HEK293 (cell line): ENCODE results near the gene ARL2BP.

ENCODE experiments used
- CTCF ChIP-seq: fragments of 450-650 bp; formaldehyde crosslinking; IDR thresholded peaks from 2 replicates; pipeline ENCODE4 v1.5.1; 2016; ENCODE audit warnings: missing biosample characterization, missing genetic modification characterization
- GLI4 ChIP-seq: fragments of 450-650 bp; formaldehyde crosslinking; IDR thresholded peaks from 2 replicates; pipeline ENCODE4 v1.5.1; 2016; ENCODE audit warnings: missing biosample characterization, missing genetic modification characterization
- MZF1 ChIP-seq: fragments of 450-650 bp; formaldehyde crosslinking; IDR thresholded peaks from 2 replicates; pipeline ENCODE4 v1.5.1; 2017; ENCODE audit warnings: missing biosample characterization, missing genetic modification characterization, borderline replicate concordance
- ZBTB1 ChIP-seq: fragments of 450-650 bp; formaldehyde crosslinking; IDR thresholded peaks from 2 replicates; pipeline ENCODE4 v1.5.1; 2016; ENCODE audit warnings: missing biosample characterization, missing genetic modification characterization
- ZBTB17 ChIP-seq: fragments of 450-650 bp; formaldehyde crosslinking; IDR thresholded peaks from 2 replicates; pipeline ENCODE4 v1.5.1; 2016; ENCODE audit warnings: missing biosample characterization, missing genetic modification characterization
- ZFHX2 ChIP-seq: fragments of 450-650 bp; formaldehyde crosslinking; conservative IDR thresholded peaks from 2 replicates; pipeline ENCODE4 v1.5.1; 2016; ENCODE audit warnings: missing biosample characterization, missing genetic modification characterization
- ZNF121 ChIP-seq: fragments of 450-650 bp; formaldehyde crosslinking; IDR thresholded peaks from 2 replicates; pipeline ENCODE4 v1.5.1; 2016; ENCODE audit warnings: missing biosample characterization, missing genetic modification characterization
- ZNF140 ChIP-seq: fragments of 450-650 bp; formaldehyde crosslinking; IDR thresholded peaks from 2 replicates; pipeline ENCODE4 v1.5.1; 2016; ENCODE audit warnings: missing biosample characterization, missing genetic modification characterization
- ZNF157 ChIP-seq: fragments of 450-650 bp; formaldehyde crosslinking; IDR thresholded peaks from 2 replicates; pipeline ENCODE4 v1.5.1; 2016; ENCODE audit warnings: missing biosample characterization, missing genetic modification characterization
- ZNF16 ChIP-seq: fragments of 450-650 bp; formaldehyde crosslinking; IDR thresholded peaks from 2 replicates; pipeline ENCODE4 v1.5.1; 2016; ENCODE audit warnings: low read depth, missing biosample characterization, missing genetic modification characterization
- ZNF211 ChIP-seq: fragments of 450-650 bp; formaldehyde crosslinking; IDR thresholded peaks from 2 replicates; pipeline ENCODE4 v1.5.1; 2016; ENCODE audit warnings: low read depth, missing biosample characterization, missing genetic modification characterization
- ZNF23 ChIP-seq: fragments of 450-650 bp; formaldehyde crosslinking; IDR thresholded peaks from 2 replicates; pipeline ENCODE4 v1.5.1; 2016; ENCODE audit warnings: missing biosample characterization, missing genetic modification characterization, borderline replicate concordance
- ZNF37A ChIP-seq: fragments of 450-650 bp; IDR thresholded peaks from 2 replicates; pipeline ENCODE4 v1.5.1; 2018; ENCODE audit warnings: missing biosample characterization, missing genetic modification characterization
- ZNF473 ChIP-seq: fragments of 450-650 bp; formaldehyde crosslinking; IDR thresholded peaks from 2 replicates; pipeline ENCODE4 v1.5.1; 2017; ENCODE audit warnings: missing biosample characterization, missing genetic modification characterization
- ZNF600 ChIP-seq: fragments of 450-650 bp; formaldehyde crosslinking; IDR thresholded peaks from 2 replicates; pipeline ENCODE4 v1.5.1; 2016; ENCODE audit warnings: missing biosample characterization, missing genetic modification characterization
- ZNF610 ChIP-seq: fragments of 450-650 bp; formaldehyde crosslinking; IDR thresholded peaks from 2 replicates; pipeline ENCODE4 v1.5.1; 2016; ENCODE audit warnings: missing biosample characterization, missing genetic modification characterization, borderline replicate concordance
- ZNF664 ChIP-seq: fragments of 450-650 bp; formaldehyde crosslinking; IDR thresholded peaks from 2 replicates; pipeline ENCODE4 v1.5.1; 2016; ENCODE audit warnings: missing biosample characterization, missing genetic modification characterization
- ZNF785 ChIP-seq: fragments of 450-650 bp; formaldehyde crosslinking; IDR thresholded peaks from 2 replicates; pipeline ENCODE4 v1.5.1; 2016; ENCODE audit warnings: missing biosample characterization, missing genetic modification characterization
- ZSCAN23 ChIP-seq: fragments of 450-650 bp; formaldehyde crosslinking; IDR thresholded peaks from 2 replicates; pipeline ENCODE4 v1.5.1; 2016; ENCODE audit warnings: missing biosample characterization, missing genetic modification characterization
- ZSCAN30 ChIP-seq: fragments of 450-650 bp; IDR thresholded peaks from 2 replicates; pipeline ENCODE4 v1.5.1; 2018; ENCODE audit warnings: missing biosample characterization, mild to moderate bottlenecking, missing genetic modification characterization, moderate library complexity
- ZSCAN5A ChIP-seq: fragments of 450-650 bp; formaldehyde crosslinking; IDR thresholded peaks from 2 replicates; pipeline ENCODE4 v1.5.1; 2016; ENCODE audit warnings: missing biosample characterization, missing genetic modification characterization
- TF ChIP-seq, protein P1 (sequence below): fragments of 450-650 bp; formaldehyde crosslinking; IDR thresholded peaks from 2 replicates; pipeline ENCODE4 v1.5.1; 2017; ENCODE audit warnings: missing biosample characterization, missing genetic modification characterization
- TF ChIP-seq, protein P2 (sequence below): fragments of 450-650 bp; formaldehyde crosslinking; IDR thresholded peaks from 2 replicates; pipeline ENCODE4 v1.5.1; 2016; ENCODE audit warnings: missing biosample characterization, missing genetic modification characterization
- TF ChIP-seq, protein P3 (sequence below): fragments of 450-650 bp; formaldehyde crosslinking; IDR thresholded peaks from 2 replicates; pipeline ENCODE4 v1.5.1; 2016; ENCODE audit warnings: missing biosample characterization, missing genetic modification characterization

ARL2BP gene

GRCh38 chr16:57244767-57245471 lies at the start of gene ARL2BP (continued):
- TF ChIP-seq MZF1 (tag by site-specific recombination) = no peak; the same call in 1 of the 2 replicates
- TF ChIP-seq ZNF211 (tag by site-specific recombination) = no peak
- TF ChIP-seq ZNF600 (tag by site-specific recombination) = peak; percentile 92
- no peak for TF ChIP-seq ZNF157 (tag by site-specific recombination)
- TF ChIP-seq, protein P1, sequence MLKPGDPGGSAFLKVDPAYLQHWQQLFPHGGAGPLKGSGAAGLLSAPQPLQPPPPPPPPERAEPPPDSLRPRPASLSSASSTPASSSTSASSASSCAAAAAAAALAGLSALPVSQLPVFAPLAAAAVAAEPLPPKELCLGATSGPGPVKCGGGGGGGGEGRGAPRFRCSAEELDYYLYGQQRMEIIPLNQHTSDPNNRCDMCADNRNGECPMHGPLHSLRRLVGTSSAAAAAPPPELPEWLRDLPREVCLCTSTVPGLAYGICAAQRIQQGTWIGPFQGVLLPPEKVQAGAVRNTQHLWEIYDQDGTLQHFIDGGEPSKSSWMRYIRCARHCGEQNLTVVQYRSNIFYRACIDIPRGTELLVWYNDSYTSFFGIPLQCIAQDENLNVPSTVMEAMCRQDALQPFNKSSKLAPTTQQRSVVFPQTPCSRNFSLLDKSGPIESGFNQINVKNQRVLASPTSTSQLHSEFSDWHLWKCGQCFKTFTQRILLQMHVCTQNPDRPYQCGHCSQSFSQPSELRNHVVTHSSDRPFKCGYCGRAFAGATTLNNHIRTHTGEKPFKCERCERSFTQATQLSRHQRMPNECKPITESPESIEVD (tag by site-specific recombination) = no peak
- TF ChIP-seq ZNF140 = no peak
- no peak; the same call in 1 of the 2 replicates for TF ChIP-seq ZFHX2
- no peak for TF ChIP-seq ZNF16 (tag by site-specific recombination)
- peak; percentile 78 for TF ChIP-seq ZBTB17 (tag by site-specific recombination)
- peak; percentile 79 for TF ChIP-seq ZNF664 (tag by site-specific recombination)
- TF ChIP-seq ZNF121 (tag by site-specific recombination) = no peak
- TF ChIP-seq, protein P2, sequence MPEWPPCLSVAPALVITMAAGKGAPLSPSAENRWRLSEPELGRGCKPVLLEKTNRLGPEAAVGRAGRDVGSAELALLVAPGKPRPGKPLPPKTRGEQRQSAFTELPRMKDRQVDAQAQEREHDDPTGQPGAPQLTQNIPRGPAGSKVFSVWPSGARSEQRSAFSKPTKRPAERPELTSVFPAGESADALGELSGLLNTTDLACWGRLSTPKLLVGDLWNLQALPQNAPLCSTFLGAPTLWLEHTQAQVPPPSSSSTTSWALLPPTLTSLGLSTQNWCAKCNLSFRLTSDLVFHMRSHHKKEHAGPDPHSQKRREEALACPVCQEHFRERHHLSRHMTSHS (tag by site-specific recombination) = no peak
- TF ChIP-seq ZNF785 (tag by site-specific recombination) = no peak
- no peak for TF ChIP-seq ZNF473 (tag by site-specific recombination)
- TF ChIP-seq CTCF (tag by site-specific recombination) = peak; percentile 84
- no peak for TF ChIP-seq ZBTB1 (tag by site-specific recombination)
- no peak for TF ChIP-seq ZSCAN5A
- peak; percentile 38; the same call in 1 of the 2 replicates for TF ChIP-seq ZSCAN30 (tag by site-specific recombination)
- no peak for TF ChIP-seq ZNF23 (tag by site-specific recombination)
- TF ChIP-seq ZNF610 (tag by site-specific recombination) = no peak
- no peak for TF ChIP-seq GLI4 (tag by site-specific recombination)
- no peak for TF ChIP-seq ZNF37A (tag by site-specific recombination)
- no peak for TF ChIP-seq ZSCAN23
- TF ChIP-seq, protein P3, sequence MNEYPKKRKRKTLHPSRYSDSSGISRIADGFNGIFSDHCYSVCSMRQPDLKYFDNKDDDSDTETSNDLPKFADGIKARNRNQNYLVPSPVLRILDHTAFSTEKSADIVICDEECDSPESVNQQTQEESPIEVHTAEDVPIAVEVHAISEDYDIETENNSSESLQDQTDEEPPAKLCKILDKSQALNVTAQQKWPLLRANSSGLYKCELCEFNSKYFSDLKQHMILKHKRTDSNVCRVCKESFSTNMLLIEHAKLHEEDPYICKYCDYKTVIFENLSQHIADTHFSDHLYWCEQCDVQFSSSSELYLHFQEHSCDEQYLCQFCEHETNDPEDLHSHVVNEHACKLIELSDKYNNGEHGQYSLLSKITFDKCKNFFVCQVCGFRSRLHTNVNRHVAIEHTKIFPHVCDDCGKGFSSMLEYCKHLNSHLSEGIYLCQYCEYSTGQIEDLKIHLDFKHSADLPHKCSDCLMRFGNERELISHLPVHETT (tag by site-specific recombination) = no peak
